HG03159 (cell line): Measurements from ENCODE around the gene GNRH2.
"Not testable (repeated sequence)": the region's sequence is repeated elsewhere in the genome, so short reads cannot be mapped to it uniquely, and the experiment has no call there.

Experiments used
- ATAC-seq: cut with Tn5 transposase; IDR thresholded peaks from one replicate; pipeline ENCODE4 v1.9.1; 2021; ENCODE audit warnings: mild to moderate bottlenecking, moderate library complexity; ENCODE audit not compliant: unreplicated experiment

The GNRH2 gene

DNA sequence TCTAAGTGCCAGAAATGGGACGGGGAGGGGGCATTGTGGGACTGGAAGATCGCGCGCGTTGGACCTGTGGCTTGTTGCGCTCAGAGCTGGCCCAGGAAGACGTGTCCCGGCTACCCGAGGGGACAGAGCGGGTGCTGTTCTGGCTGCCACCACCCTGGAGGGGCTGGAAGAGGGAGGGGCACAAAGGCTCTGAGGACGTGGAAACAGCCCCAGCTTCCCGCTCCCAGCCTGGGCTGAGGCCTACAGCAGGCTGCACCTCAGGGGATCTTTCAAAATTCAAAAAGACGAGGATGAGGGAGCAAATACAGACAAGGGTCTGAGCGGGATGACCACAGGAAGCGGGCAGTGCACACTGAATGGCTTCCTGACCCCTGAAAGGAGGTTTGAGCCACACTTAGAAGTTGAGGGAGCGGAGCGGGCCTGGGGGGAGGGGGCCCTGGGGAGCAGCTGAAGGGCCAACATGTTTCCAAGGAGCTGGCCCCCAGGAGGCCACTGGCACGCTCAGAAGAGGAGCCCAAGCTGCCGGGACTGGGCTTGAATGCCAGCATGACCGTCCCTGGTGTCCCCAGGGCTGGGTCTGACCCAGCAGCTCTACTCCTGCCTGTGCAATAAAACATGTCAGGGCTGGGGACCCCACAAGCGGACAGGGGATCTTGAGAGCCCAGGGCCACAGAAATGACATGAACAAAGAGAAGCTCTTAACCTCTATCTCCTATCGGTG, 29.3 kb downstream of the GNRH2 start:
- ATAC-seq: no peak

DNA sequence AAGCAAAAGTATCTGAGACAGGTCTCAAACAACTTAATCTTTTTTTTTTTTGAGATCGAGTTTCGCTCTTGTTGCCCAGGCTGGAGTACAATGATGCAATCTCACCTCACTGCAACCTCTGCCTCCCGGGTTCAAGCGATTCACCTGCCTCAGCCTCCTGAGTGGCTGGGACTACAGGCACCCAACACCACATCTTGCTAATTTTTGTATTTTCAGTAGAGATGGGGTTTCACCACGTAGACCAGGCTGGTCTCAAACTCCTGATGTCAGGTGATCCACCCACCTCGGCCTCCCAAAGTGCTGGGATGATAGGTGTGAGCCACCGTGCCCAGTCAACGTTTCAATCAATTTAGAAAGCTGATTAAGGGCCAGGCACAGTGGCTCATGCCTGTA, 29.8 kb downstream of the GNRH2 start:
- ATAC-seq: not testable (repeated sequence)

DNA sequence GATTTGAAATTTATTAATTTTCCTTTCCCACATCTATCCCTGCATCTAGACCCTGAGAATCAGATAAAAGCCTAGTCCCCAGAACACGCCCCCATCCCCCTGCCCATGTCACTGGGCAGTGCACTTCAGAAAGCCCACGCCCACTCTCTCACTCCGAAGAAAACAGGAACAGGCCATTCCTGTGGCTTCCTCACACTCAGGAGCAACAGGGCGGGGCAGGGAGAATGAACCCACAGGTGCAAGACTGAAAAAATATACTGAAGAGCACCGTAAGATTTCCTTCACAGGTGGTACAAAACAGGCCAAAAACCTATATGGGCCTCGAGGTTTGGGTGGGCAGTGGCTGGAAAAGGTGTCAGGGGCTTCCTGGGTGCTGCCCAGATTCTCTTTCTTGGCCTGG, 31.4 kb downstream of the GNRH2 start:
- no peak for ATAC-seq

- ATAC-seq: not testable (repeated sequence)
These were observed 31.9 kb downstream of the GNRH2 start for GRCh38 chr20:3075315-3075714.

DNA sequence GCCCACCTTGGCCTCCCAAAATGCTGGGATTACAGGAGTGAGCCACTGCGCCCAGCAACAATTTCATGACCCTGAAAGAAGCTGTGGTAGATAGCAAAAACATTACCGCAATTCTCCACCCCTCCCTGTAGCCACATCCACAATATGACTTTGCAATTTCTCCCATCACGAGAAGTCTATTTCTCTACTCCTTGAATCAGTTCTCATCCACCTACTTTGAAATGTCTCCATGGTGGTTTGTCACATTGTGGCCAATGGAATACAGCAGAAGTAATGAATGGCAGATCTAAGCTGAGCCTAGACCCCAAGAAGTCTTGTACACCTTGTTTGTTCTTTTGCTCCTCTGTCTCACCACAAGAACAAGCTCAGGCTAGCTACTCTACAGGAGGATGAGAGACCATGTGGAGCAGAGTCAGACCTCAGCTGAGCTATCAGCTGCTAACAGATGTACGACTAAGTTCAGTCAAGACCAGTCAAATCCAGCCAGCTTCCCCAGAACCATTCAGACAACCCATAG, 34.3 kb downstream of the GNRH2 start:
- no peak for ATAC-seq

DNA sequence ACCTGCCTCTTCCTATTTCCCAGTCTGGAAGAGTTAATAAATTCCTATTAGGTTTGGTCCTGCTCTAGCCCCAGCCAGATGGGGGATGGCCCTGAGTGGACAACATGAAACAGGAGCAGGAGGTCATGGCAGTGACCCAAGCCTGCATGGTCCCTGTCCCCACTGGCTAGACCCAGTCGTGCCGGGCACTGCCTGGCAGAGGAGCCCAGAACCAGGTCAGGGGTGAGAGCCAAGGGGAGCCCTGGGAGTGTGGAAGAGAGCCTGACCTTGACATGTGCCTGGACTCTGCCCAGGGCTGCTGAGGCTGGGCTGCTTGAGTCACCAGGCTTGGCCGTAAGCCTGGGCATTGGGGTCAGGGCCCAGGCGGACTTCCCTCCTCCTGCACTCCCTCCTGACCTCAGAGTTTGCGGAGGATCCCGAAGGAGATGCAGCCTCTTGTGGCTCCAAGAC, 37.5 kb downstream of the GNRH2 start:
- ATAC-seq: no peak

GRCh38 chr20:3081641-3082040, 38.2 kb downstream of the GNRH2 start:
- ATAC-seq: no peak

GRCh38 chr20:3082306-3082951, 39.0 kb downstream of the GNRH2 start:
- ATAC-seq: no peak

DNA sequence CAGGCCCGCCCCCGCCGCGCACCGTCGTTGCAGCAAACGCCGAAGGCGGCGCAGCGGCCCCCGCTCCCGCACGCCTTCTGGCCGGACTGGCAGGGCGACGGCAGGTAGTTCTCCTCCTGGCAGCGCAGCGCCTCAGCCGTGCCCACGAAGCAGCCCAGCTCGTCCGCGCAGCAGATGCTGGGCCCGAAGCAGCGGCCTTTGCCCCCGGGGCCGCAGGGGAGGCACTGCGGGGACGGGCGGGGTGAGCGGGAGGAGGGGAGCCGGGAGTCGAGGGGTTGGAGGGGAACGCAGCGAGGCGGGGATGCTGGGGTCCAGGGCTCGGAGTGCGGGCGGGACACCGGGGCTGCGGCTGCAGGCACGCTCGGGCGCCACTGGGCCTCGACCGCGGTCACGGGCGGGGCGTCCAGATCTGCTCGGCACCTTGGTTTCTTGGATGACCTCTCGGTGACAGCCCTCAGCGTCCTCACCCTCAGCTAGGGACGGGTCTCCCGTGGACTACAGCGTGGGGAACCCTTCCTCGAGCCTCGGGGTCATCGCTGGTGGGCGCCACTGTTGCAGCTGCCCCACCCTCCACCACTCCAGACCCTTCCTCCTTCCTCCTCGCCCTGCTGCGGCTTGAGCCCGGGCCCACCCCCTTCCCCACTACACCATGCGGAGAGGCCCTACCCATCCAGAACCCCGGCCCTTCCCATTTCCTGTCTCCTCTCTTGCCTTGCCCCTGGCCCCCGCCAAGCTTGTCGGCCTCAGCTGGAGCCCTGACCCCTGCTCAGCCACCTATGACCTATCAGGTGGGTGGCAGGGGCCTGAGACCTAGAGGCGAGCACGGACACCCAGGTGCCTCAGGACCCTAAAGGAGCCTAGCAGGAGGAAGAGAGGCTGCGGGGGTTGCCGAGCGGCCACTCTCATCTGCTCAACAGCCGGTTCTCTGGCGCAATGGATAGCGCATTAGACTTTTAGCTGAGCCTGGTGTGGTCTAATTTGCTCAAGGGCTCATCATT, 39.8 kb downstream of the GNRH2 start:
- no peak for ATAC-seq

- no peak for ATAC-seq
These were observed 41.0 kb downstream of the GNRH2 start, which contains the start of gene AVP for GRCh38 chr20:3084283-3084985. Gene AVP (minus strand): TSS chr20:3084724. CDS start chr20:3084674, 50 bp downstream.

- no peak for ATAC-seq
These were observed 41.6 kb downstream of the GNRH2 start for GRCh38 chr20:3084986-3085360.

GRCh38 chr20:3085571-3086072, 42.2 kb downstream of the GNRH2 start:
- ATAC-seq: no peak

GRCh38 chr20:3088031-3088430, 44.6 kb downstream of the GNRH2 start:
- no peak for ATAC-seq

GRCh38 chr20:3090565-3090964, 47.1 kb downstream of the GNRH2 start:
- no peak for ATAC-seq

DNA sequence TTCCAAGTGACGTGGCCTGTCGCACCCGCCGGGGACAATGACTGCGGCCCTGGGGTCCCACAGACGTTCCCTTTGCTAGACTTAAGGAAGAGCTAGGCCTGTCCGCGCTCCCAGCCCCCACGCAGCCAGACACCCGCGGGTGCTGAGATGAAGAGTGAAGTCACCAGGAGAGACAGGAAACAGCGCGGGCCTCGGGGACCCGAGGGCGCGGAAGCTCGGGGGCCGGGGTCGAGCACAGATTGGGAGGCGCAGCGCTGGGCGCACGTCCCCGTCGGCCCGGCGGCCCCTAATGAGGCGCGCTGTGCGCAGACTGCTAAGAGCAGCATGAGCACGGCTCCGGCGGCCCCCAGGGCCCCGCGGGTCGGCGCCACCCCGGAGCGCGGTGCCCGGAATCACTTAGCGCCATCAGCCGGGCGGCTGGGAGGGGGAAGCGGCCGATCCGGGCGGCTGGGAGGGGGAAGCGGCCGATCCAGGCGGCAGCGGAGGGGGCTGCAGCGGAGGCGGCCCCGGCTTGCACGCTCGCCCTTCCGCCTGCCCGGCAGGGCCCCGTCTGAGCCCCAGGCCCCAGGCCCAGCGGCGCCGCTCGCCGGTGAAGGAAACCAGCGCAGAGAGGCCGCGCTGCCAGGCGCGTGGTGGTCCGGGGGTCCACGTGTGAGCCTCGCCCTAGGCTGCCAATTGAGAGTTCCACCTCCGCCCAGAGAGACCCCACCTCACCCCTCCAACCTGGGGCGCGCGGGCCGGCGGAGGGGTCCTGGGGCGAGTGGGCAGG, 49.4 kb downstream of the GNRH2 start:
- ATAC-seq: no peak

DNA sequence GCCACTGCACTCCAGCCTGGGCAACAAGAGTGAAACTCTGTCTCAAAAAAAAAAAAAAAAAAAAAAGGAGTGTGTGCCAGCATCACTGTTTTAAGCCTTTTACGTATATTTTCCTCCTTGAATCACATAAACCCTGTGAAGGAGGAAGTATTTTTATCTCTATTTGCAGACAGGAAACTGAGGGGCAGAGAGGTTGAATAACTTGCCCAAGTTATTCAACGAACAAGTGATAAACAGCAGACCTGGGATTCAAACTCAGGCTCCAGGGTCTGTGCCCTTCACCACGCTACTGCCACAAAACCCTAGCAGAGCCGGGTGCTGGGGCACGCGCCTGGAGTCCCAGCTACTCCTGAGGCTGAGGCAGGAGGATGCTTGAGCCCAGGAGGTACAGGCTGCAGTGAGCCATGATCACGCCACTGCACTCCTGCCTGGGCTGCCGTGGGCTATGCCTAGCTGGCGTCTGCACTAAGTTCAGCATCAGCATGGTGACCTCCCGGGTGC, 50.5 kb downstream of the GNRH2 start:
- no peak for ATAC-seq

DNA sequence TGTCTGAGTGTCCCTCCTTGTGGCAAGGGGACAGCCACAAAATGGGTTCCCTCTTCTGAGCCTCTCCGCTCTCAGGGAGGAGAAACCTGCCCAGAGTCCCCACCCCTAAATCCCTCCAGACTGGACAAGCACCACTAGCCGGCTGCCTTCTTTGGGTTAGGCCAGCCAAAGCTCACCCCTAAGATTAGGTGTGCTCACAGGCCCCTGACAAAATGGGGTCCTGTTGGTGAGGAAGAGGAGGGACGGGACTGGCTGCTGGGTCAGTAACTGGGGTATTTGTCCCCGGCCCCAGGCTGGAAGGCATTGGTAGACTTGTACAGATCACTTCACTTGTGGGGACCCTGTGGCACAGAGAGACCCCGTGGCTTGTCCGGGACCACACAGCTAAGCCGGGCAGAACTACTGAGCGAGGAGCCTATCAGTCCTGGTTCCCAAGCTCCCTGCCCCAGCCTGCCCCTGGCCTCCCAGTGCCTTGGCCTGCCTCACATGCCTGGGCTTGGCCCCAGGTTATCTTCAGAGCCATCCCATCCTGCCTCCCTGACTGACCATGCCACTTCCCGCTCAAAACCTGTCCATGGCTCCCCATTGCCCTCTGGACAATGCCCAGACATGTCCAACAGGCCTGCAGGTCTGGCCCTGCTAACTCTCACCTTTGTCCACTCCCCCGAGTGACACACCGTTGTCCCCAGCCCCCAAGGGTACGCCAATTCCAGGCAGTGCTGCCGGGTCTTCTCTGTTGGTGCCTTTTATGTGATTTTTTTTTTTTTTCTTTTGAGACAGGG, 51.6 kb downstream of the GNRH2 start:
- ATAC-seq: no peak
